T-helper 2 cell treated with Interferon-gamma antibody and Interleukin-4, amounts not matched to agents 100 ng/mL and 5 ng/mL, for 36 hours (primary cell): ENCODE measurements around the gene ZNF587B. TPM values are rescaled to one million over a fixed set of nuclear protein-coding genes. Genes with fewer than 3 reads are reported as not detected.
"Not testable (repeated sequence)": the region's sequence is repeated elsewhere in the genome, so short reads cannot be mapped to it uniquely, and the experiment has no call there.

Experiments
- intact Hi-C: fragments of 100-400 bp; cut with micrococcal nuclease; formaldehyde crosslinking; loops from one replicate; pipeline ENCODE4 v1.15.1; 2023
- total RNA-seq: library from RNA; stranded (reverse); gene quantifications from 2 replicates; pipeline ENCODE4 v1.2.3, GENCODE V29; 2022

Gene ZNF587B
- 20.5 and 20.6 TPM in 2 replicates for total RNA-seq

DNA sequence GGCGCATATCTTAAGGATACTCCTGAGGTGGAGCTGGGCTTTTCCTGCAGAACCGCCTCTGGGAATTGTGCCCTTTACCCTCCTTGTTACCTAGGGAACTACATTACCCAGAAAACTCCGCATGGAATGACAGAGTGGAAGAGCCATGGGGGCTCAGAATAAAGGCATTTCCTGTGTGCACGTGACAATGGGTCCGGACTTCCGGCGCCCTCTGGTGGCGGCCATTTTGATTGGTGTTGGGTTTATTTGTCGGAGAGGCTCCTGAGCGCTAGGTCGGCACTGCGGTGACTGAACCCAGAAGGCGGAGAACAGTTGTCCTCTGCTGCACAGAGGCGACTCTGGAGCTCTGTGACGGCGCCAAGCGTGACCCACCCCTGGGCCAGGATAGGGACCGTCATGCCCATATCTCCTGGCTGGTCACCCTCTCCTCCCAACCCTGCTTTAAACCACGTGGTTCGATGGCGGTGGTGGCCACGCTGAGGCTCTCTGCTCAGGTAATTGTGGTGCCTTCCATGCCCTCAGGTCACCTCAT lies at the start of gene ZNF587B:
Gene ZNF587B (plus strand): TSS at position 229 of the 532 bp plus-strand sequence. CDS start 230 bp downstream, at position 459.
- intact Hi-C loops, result no loop called here

DNA sequence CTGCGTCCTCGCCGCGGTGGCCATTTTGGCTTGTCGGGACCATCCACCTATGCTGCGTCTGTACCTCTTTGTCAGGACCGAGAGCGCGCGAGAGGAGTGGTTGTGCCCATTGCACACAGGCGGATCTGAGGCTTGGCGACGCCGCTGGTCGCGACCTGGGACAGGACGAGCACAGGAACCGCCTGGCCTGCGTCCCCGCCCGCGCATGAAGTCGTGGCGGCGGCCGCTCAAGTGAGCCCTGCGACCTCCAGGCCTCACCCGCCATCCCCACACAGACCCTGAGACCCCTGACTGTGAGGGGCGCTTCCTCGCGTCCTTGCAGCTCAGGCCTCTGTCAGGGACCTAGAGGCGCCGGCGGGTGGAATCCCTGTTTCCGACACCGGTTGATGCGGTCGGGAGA lies 43.8 kb upstream of the ZNF587B start:
- intact Hi-C loops, result no loop called here

- intact Hi-C loops, result no loop called here
These were observed 43.2 kb upstream of the ZNF587B start for GRCh38 chr19:57786906-57787305.

DNA sequence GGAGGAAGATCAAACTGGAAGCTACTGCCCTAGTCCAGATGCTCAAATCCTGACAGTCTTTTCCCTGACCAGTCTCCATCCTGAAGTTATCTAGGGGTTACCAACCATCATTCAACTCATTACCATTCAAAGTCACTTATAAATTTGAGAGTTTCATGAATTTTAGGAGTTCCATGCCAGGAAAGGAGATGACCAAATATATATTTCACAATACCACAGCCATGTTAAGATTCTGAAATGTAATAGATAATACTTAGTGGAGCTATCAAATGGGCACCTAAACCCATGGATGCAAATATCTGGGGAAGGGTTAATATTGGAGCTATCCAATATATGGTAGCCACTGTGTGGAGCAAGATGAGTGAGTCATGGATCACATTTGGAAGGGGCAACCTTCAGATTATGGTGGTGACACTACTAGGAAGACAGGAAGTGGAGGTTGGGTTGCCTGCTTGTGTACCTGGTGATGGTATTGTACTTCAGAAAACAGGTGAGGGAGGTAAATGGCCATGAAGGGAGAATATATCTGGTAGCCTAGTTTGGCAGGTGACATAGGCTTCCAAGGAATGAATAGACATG lies 41.9 kb upstream of the ZNF587B start:
- intact Hi-C loops, result no loop called here

DNA sequence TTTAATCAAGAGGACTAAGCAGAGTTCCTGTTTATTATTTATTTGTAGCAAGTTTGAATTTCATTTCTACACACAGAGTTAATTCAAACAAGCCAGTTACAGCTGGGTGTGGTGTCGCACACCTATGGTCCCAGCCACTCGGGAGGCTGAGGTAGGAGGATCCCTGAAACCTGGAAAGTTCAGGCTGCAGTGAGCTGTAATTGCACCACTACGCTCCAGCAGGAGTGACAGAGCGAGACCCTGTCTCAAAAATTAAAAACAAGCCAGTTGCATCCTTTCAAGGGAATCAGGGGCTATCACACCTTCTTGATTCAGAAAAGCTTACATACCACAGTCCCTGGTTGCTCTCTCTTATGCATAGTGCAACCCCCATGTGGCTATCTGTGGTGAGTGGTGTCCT lies 40.8 kb upstream of the ZNF587B start:
- intact Hi-C loops, result no loop called here

DNA sequence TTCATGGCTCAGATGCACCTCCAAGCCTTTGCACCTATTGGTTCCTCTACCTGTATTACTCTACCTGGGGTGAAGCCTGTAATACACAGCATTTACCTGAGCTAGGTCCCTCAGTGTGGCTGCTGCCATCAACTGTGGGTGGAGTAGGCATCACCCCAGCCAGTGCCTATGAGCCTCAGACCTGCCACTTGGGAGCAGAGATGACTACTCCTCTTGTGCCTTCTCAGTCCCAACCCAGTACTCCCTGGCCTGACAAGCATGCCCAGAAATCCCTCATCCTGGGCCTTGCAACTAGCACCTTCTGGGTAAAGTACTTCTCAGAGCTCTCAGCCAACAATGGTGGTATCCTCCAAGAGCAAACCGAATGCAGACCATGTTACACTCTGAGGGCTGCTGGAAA lies 33.5 kb upstream of the ZNF587B start:
- intact Hi-C loops, result not testable (repeated sequence)

GRCh38 chr19:57800696-57801095 lies 29.4 kb upstream of the ZNF587B start:
- intact Hi-C loops, result no loop called here

GRCh38 chr19:57802269-57802668 lies 27.8 kb upstream of the ZNF587B start:
- intact Hi-C loops, result no loop called here

DNA sequence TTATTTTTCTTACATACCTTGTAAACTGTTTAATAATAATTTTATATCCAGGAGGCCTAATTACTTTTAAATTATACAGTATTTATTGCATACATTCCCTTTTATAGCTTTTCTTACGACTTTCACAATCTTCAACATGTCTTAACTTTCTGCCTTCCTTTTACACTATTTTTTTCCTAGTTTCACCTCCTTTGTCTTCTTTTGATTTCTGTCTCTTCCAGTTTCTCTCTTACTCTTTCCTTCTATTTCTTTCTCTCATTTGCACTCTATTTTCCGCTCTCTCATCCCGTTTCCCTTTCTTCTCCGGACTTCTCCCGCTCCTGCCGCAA lies 26.9 kb upstream of the ZNF587B start:
- intact Hi-C loops, result no loop called here

- intact Hi-C loops, result no loop called here
These were observed 26.3 kb upstream of the ZNF587B start for GRCh38 chr19:57803594-57804325.

DNA sequence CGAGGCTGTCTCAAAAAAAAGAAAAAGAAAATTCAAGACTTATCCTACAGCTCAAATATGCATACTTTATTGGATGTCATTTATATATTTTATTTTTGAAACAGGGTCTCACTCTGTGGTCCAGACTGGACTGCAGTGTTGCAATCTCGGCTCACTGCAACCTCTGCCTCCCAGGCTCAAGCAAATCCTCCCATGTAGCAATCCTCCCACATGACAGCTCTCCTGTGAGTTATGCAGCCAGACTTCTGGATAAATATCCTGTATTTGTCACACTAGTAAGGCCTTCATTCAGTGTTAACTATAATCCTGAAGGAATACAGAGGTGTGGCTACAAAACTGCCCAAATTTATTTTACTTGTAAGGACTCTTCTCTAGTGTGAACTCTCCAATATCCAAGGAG lies 22.6 kb upstream of the ZNF587B start:
- intact Hi-C loops, result no loop called here

- intact Hi-C loops, result not testable (repeated sequence)
These were observed 19.4 kb upstream of the ZNF587B start for GRCh38 chr19:57810410-57811295.

GRCh38 chr19:57812226-57812625 lies 17.9 kb upstream of the ZNF587B start:
- intact Hi-C loops, result no loop called here

DNA sequence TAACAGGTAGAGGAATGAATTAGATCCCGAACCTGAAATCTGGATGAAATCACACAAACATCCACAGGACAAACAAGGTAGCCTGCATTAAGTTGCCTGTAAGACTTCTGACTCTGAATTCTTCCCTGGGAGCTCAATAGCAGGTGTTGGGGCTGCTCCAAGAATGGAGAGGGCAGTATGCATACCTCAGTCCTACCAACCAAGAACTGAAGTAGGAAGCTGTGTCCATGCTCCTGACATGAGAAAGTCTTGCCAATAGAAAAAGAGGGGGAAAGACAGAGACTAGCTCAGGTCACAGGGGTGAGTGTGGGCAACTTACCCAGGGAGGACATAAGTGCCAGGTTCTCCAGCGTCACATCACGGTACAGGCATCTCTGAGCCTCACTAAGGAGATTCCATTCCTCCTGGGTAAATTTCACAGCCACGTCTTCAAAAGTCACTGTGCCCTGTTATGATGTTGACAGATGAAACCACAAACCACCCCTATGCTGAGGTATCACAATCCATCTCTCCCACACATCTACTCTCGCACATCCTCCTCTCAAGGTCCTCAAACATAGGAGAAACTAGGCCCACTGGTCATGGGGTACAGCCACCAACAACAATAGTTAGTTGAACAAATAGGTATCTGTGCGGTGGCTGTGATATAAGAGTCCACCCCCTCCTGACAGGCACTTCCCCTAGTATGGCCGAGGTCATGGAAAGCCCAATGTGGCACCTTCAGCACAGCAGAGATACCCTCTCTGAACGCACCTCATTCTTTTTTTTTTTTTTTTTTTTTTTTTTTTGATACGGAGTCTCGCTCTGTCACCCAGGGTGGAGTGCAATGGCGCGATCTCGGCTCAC lies 16.9 kb upstream of the ZNF587B start:
- intact Hi-C loops, result not testable (repeated sequence)

DNA sequence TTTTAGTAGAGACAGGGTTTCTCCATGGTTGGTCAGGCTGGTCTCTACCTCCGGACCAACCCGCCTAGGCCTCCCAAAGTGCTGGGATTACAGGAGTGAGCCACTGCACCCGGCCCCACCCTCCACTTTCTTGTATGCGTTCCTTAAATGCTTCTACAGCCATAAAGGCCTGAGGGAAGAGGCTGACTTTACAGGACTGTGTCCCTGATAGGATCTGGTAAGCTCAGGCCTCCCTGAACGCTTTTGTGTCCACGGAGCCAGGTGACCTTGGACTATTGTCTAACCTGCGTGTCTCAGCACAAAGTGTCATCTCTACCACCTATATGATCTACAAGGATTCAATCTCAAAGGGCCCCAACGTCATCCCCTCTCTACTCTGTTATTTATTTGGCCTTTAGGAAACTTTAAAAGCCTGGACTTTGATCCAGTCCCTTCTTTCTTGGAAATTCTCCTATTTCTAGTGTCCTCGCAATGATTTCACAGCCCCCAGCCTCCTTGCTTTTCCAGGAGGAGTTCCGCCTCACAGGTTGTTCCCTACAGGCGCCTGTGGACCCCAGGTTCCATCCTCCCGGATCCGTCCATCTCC lies 16.1 kb upstream of the ZNF587B start:
- intact Hi-C loops, result loop anchor here (1.0 to 2.0 kb wide), 3 partner anchors 35 to 67 kb away; partner anchors contain the start of genes ZNF586, ZNF587 and ZNF776

DNA sequence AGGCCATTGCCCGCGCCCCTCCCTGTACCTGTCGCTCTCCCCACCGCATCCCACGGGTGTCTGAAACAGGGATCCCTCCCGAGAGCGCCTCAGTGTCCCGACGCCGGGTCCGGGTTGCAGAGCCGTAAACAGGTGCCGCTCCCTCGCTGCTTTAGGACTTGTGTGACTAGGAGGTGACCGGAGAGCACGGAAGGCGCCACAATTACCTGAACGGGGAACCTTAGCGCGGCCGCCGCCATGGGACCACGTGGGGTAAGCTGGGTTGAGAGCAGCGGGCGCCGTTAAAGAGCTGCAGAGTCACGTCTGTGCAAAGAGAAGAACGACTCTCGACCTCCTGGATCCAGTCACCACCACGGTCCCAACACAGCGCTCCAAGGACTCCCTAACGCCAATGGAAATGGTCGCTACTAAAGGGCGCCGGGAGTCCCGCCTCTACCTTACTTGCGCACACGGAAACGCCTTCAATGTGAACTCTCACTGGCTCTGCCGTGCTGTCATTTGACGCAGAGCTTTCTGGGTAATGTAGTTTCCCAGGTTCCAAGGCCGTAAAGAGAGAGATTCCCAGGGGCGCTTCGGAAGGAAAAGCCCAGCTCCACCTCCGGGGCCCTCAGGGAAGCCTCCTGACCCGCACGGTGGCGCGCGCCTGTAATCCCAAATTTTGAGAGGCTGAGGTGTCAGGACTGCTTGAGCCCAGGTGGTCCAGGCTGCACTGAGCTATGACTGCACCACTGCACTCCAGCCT lies 15.4 kb upstream of the ZNF587B start, which contains the start of gene ZNF552:
Gene ZNF552 (minus strand): TSS at position 409 of the 742 bp plus-strand sequence. CDS start 170 bp downstream, at position 239.
- intact Hi-C loops, result loop anchor here (1.0 to 2.0 kb wide), 3 partner anchors 35 to 68 kb away; partner anchors contain the start of genes ZNF586, ZNF587 and ZNF776

DNA sequence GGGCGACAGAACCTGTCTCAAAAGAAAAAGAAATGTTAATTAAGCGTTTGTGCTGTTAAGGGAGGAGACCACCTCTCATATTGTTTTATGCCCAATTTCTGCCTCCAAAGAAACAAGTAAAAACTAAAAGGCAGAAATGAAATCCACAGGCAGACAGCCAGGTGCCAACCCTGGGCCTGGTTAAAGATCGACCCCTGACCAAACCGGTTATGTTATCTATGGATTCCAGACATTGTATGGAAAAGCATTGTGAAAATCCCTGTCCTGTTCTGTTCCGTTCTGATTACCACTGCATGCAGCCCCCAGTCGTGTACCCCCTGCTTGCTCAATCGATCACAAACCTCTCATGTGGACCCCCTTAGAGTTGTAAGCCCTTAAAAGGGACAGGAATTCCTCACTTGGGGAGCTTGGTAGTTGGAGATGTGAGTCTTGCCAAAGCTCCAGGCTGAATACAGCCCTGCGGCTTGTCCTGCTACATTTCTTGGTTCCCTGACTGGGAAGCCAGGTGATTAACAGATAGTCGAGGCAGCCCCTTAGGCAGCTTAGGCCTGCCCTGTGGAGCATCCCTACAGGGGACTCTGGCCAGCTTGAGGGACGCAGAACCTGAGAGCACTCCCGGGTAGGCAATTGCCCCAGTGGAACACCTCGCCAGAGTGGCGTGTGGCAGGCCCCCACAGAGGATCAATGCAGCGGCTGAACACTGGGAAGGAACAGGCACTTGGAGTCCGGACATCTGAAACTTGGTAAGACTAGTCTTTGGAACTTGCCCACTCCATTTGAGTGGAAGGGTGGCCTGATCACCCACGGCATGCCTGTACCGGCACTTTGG lies 14.6 kb upstream of the ZNF587B start:
- intact Hi-C loops, result loop anchor here (2.0 kb wide), 1 partner anchor 69 kb away; the partner anchor contains the start of gene ZNF776

- intact Hi-C loops, result no loop called here
These were observed 13.4 kb upstream of the ZNF587B start for GRCh38 chr19:57816652-57817051.

- intact Hi-C loops, result no loop called here
These were observed 12.1 kb upstream of the ZNF587B start for GRCh38 chr19:57817976-57818375.
